Esophagus squamous epithelium (tissue), 4 donors: ENCODE results near the gene THOC2.

Experiments used
- POLR2A ChIP-seq, 4 donors: fragments of 450-650 bp; IDR thresholded peaks; one replicate each; pipeline ENCODE4 v1.6.1; 2017; ENCODE audit warnings: antibody characterized with exemption in 4 of 4, mild to moderate bottlenecking in 4 of 4, moderate library complexity in 3 of 4
- TF ChIP-seq, protein P1 (sequence below), 6 experiments: fragments of 450-650 bp in 4 of 6; fragments of 200-600 bp in 2 of 6; sonication (generic) in 2 of 6; IDR thresholded peaks; one replicate each; pipeline ENCODE4 v1.5.1; 2016 to 2019; ENCODE audit warnings: antibody characterized with exemption in 6 of 6, mild to moderate bottlenecking in 4 of 6, moderate library complexity in 4 of 6

DNA sequence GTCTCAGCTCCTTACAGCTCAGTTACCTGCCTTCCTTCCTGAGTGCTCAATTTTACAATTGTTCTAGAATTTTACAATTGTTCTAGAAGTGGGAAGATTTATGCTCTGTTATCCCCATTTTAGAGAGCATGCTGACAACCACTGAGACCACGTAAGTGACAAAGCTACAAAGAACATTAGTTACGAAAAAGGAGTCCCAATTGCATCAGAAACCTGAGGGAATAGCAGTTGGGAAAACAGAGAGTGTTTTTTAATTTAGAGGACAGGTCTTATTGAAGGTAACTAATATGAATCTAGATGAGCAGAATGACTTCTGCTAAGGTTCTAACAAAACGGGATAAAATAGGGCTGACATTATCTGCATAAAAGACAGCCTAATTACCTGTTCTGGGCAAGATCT lies 103.3 kb downstream of the THOC2 start:
- TF ChIP-seq, protein P1, sequence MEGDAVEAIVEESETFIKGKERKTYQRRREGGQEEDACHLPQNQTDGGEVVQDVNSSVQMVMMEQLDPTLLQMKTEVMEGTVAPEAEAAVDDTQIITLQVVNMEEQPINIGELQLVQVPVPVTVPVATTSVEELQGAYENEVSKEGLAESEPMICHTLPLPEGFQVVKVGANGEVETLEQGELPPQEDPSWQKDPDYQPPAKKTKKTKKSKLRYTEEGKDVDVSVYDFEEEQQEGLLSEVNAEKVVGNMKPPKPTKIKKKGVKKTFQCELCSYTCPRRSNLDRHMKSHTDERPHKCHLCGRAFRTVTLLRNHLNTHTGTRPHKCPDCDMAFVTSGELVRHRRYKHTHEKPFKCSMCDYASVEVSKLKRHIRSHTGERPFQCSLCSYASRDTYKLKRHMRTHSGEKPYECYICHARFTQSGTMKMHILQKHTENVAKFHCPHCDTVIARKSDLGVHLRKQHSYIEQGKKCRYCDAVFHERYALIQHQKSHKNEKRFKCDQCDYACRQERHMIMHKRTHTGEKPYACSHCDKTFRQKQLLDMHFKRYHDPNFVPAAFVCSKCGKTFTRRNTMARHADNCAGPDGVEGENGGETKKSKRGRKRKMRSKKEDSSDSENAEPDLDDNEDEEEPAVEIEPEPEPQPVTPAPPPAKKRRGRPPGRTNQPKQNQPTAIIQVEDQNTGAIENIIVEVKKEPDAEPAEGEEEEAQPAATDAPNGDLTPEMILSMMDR (IDR thresholded peaks at IDR 0.05) = no peak
- no peak for TF ChIP-seq POLR2A (IDR thresholded peaks at IDR 0.05)
